T1000 (cell line): ENCODE results near the gene WNK2.

Source experiments
- DNase-seq: peaks from one replicate; lab custom pipeline; 2025; ENCODE audit warnings: mixed read lengths; lab: John Stamatoyannopoulos, UW

The WNK2 gene

GRCh38 chr9:93200449-93200742 is 16.5 kb downstream of the WNK2 start:
- DNase-seq = no peak

- DNase-seq = no peak
Observed at GRCh38 chr9:93200989-93201334, 17.0 kb downstream of the WNK2 start.

GRCh38 chr9:93203026-93203717 is 19.2 kb downstream of the WNK2 start:
- no peak for DNase-seq

GRCh38 chr9:93203718-93204469 is 20.0 kb downstream of the WNK2 start:
- no peak for DNase-seq

GRCh38 chr9:93204470-93205043 is 20.6 kb downstream of the WNK2 start:
- no peak for DNase-seq

GRCh38 chr9:93205045-93205768 is 21.3 kb downstream of the WNK2 start:
- no peak for DNase-seq

GRCh38 chr9:93205896-93206575 is 22.1 kb downstream of the WNK2 start:
- no peak for DNase-seq

GRCh38 chr9:93206576-93207155 is 22.7 kb downstream of the WNK2 start:
- DNase-seq = no peak

- no peak for DNase-seq
Observed at GRCh38 chr9:93207326-93207814, 23.4 kb downstream of the WNK2 start.

- DNase-seq = no peak
Observed at GRCh38 chr9:93207860-93208734, 24.2 kb downstream of the WNK2 start.

GRCh38 chr9:93209097-93209496 is 25.2 kb downstream of the WNK2 start:
- DNase-seq = no peak

GRCh38 chr9:93209576-93210323 is 25.8 kb downstream of the WNK2 start:
- DNase-seq = no peak

- DNase-seq = no peak
Observed at GRCh38 chr9:93210324-93210973, 26.5 kb downstream of the WNK2 start.

- no peak for DNase-seq
Observed at GRCh38 chr9:93210974-93211653, 27.2 kb downstream of the WNK2 start.

GRCh38 chr9:93211654-93212001 is 27.7 kb downstream of the WNK2 start:
- DNase-seq = no peak

- no peak for DNase-seq
Observed at GRCh38 chr9:93212409-93212808, 28.5 kb downstream of the WNK2 start.

GRCh38 chr9:93216073-93216365 is 32.1 kb downstream of the WNK2 start:
- no peak for DNase-seq

GRCh38 chr9:93217706-93218105 is 33.8 kb downstream of the WNK2 start:
- DNase-seq = no peak

GRCh38 chr9:93218161-93218560 is 34.2 kb downstream of the WNK2 start:
- no peak for DNase-seq
